MCF 10A (cell line): ENCODE results near the gene STK4. TPM values are rescaled to one million over a fixed set of nuclear protein-coding genes. Genes with fewer than 3 reads are reported as not detected.

Source experiments
- BruUV-seq: library from RNA; stranded (reverse); fragments of 400-500 nt; replicated peaks from 2 replicates; lab custom pipeline; 2021; lab: Mats Ljungman, UMichigan
- CTCF ChIA-PET: fragments of 300-600 bp; sonication (Branson Sonifier 250); formaldehyde crosslinking; extraction: SDS; loops from one replicate; lab custom pipeline; 2021; ENCODE audit warnings: antibody characterized with exemption, inconsistent platforms; lab: Yijun Ruan, JAX
- POLR2A ChIA-PET: fragments of 300-600, 350-650 bp; sonication (Branson Sonifier 250); formaldehyde crosslinking; extraction: SDS; loops from one replicate; lab custom pipeline; 2020; ENCODE audit warnings: antibody characterized with exemption, inconsistent platforms; lab: Yijun Ruan, JAX
- DNase-seq: peaks from one replicate; pipeline ENCODE4 v3.0.0-alpha.2; 2018; ENCODE audit not compliant: unreplicated experiment
- H3K27ac Mint-ChIP-seq: one replicate; pipeline ENCODE4 v1.8.0; 2022; ENCODE audit warnings: mild to moderate bottlenecking, low read depth, mixed read lengths; ENCODE audit not compliant: unreplicated experiment
- H3K27me3 Mint-ChIP-seq: one replicate; pipeline ENCODE4 v1.8.0; 2022; ENCODE audit warnings: mixed read lengths; ENCODE audit not compliant: insufficient read depth, unreplicated experiment
- H3K36me3 Mint-ChIP-seq: one replicate; pipeline ENCODE4 v1.8.0; 2022; ENCODE audit warnings: mild to moderate bottlenecking, moderate library complexity, mixed read lengths; ENCODE audit not compliant: insufficient read depth, unreplicated experiment
- H3K4me1 Mint-ChIP-seq: one replicate; pipeline ENCODE4 v1.8.0; 2022; ENCODE audit warnings: mixed read lengths; ENCODE audit not compliant: insufficient read depth, unreplicated experiment
- H3K4me3 Mint-ChIP-seq: one replicate; pipeline ENCODE4 v1.8.0; 2022; ENCODE audit warnings: mild to moderate bottlenecking, moderate library complexity, mixed read lengths; ENCODE audit not compliant: unreplicated experiment
- H3K9me3 Mint-ChIP-seq: one replicate; pipeline ENCODE4 v1.8.0; 2022; ENCODE audit warnings: mixed read lengths; ENCODE audit not compliant: unreplicated experiment
- intact Hi-C: fragments of 100-400 bp; cut with micrococcal nuclease; formaldehyde crosslinking; loops from 2 replicates; pipeline ENCODE4 v1.14.1; 2022
- total RNA-seq: library from RNA; stranded (reverse); gene quantifications from 2 replicates; pipeline ENCODE4 v1.2.3, GENCODE V29; 2022
- TF ChIP-seq, protein P1 (sequence below): fragments of 200-600 bp; IDR thresholded peaks from one replicate; pipeline ENCODE4 v1.8.0; 2022; ENCODE audit warnings: antibody characterized with exemption, mild to moderate bottlenecking; ENCODE audit not compliant: unreplicated experiment

The STK4 gene
- total RNA-seq, 1 experiment from 2014 or later: 47.7 TPM

DNA sequence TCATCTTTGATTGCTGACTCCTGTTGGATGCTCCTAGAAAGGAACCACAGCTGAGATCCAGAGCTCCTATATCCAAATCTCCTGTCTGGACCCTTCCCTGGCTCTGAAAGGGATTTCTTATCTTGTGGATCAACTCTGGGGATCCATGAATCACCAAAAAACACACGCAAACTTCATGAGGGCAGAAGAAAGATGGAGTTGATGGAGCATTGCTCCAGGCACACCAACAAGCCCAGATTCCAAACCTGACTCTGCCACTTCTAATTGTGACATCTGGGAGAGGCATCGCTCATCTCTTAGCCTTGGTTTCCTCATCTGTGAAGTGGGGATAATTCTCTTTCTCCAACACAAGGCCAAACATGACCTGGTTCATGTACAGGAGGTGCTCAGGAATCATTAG is 127.9 kb downstream of the STK4 start:
- ChIA-PET POLR2A (interaction anchor here (1.6 to 2.8 kb wide), 5 partner anchors 8 to 76 kb away, joined by 4 to 14 read pairs (median 5); no protein-coding TSS in a partner anchor), CTCF (interaction anchor here (0.5 to 12.0 kb wide), 16 partner anchors 8 to 408 kb away, joined by 3 to 247 read pairs (median 14); partner anchors contain the start of gene WFDC5)
- intact Hi-C loops: no loop called here
- no peaks in the 10 kb centered on the region for H3K9me3 Mint-ChIP-seq
- no peak overlapping the region for H3K4me3 Mint-ChIP-seq
- no peaks in the 10 kb centered on the region for H3K27me3 Mint-ChIP-seq
- no peak for DNase-seq
- no peaks in the 10 kb centered on the region for H3K4me1 Mint-ChIP-seq
- no peak overlapping the region for H3K27ac Mint-ChIP-seq
- peaks cover 5% of the 10 kb centered on the region for H3K36me3 Mint-ChIP-seq
- BruUV-seq: no TSS peak
- TF ChIP-seq, protein P1, sequence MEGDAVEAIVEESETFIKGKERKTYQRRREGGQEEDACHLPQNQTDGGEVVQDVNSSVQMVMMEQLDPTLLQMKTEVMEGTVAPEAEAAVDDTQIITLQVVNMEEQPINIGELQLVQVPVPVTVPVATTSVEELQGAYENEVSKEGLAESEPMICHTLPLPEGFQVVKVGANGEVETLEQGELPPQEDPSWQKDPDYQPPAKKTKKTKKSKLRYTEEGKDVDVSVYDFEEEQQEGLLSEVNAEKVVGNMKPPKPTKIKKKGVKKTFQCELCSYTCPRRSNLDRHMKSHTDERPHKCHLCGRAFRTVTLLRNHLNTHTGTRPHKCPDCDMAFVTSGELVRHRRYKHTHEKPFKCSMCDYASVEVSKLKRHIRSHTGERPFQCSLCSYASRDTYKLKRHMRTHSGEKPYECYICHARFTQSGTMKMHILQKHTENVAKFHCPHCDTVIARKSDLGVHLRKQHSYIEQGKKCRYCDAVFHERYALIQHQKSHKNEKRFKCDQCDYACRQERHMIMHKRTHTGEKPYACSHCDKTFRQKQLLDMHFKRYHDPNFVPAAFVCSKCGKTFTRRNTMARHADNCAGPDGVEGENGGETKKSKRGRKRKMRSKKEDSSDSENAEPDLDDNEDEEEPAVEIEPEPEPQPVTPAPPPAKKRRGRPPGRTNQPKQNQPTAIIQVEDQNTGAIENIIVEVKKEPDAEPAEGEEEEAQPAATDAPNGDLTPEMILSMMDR: no peak

DNA sequence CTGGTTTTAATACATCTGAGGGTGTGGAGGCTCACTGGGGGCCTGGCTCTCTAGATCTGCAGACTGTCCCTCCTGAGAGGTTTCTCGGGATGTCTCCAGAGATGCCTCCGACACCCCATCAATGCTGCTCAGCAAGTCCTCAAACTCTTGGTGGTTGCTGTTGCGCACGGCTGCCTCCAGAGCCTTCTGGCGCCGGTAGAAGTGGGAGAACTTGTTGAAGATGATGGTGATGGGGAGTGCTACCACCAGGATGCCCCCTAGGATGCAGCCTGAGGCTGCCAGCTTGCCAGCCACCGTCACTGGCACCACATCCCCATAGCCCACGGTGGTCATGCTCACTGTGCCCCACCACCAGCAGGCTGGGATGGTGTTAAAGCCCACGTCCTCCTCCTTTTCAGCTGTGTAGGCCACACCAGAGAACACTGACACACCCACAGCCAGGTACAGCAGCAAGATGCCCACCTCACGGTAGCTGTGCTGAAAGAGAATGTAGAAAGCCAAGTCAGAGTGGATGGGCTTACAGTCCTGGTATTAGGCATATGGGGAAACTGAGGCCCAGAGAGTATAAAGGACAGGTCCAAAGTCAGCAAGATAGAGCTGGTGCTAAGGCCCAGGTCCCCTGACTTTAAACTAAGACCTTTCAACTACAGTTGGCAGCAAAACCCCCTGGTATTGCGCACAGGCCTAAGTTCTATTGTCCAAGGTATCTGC is 128.7 kb downstream of the STK4 start:
- ChIA-PET CTCF (interaction anchor here (0.6 to 12.0 kb wide), 47 partner anchors 9 to 1837 kb away, joined by 3 to 247 read pairs (median 8); partner anchors contain the start of genes WFDC12, WFDC5 and YWHAB), POLR2A (interaction anchor here (0.6 to 3.2 kb wide), 15 partner anchors 9 to 196 kb away, joined by 3 to 32 read pairs (median 4); no protein-coding TSS in a partner anchor)
- Mint-ChIP-seq H3K4me1 (no peaks in the 10 kb centered on the region), H3K36me3 (peaks cover 5% of the 10 kb centered on the region), H3K27me3 (no peaks in the 10 kb centered on the region), H3K27ac (no peak overlapping the region), H3K9me3 (no peaks in the 10 kb centered on the region), H3K4me3 (no peak overlapping the region)
- TF ChIP-seq, protein P1: no peak
- intact Hi-C loops: loop anchor here (1.0 kb wide), 1 partner anchor 84 kb away; no protein-coding TSS in a partner anchor
- no TSS peak for BruUV-seq
- DNase-seq: no peak

DNA sequence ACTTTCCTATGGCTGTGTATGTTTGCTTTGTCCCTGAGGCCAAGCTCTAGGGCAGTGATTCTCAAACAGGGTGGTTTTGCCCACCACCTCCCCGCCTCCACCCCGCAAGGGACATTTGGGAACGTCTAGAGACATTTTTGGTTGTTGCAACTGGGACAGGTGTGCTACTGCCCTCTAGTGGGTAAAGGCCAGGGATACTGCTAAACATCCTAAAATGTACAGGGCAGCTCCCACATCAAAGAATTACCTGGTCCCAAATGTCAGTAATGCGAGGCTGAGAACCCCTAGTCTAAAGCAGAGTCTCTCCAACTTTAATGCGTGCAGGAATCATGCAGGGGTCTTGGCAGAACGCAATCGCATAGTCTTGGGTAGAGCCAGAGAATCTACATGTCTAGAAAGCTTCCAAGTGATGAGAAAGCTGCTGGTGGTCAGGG is 129.5 kb downstream of the STK4 start:
- intact Hi-C loops: loop anchor here (1.0 to 2.0 kb wide), 3 partner anchors 52 to 195 kb away; no protein-coding TSS in a partner anchor
- no peaks in the 10 kb centered on the region for H3K9me3 Mint-ChIP-seq
- TF ChIP-seq, protein P1: peak; percentile 72
- H3K4me1 Mint-ChIP-seq: no peaks in the 10 kb centered on the region
- no peaks in the 10 kb centered on the region for H3K27me3 Mint-ChIP-seq
- BruUV-seq: no TSS peak
- POLR2A ChIA-PET: interaction anchor here (0.6 to 3.2 kb wide), 16 partner anchors 9 to 195 kb away, joined by 3 to 32 read pairs (median 4); partner anchors contain the start of gene TOMM34
- no peak overlapping the region for H3K27ac Mint-ChIP-seq
- peaks cover 5% of the 10 kb centered on the region for H3K36me3 Mint-ChIP-seq
- CTCF ChIA-PET: interaction anchor here (0.5 to 12.0 kb wide), 58 partner anchors 10 to 676 kb away, joined by 3 to 247 read pairs (median 6); partner anchors contain the start of genes SLPI, WFDC12, WFDC5 and YWHAB
- peak; percentile 76 for DNase-seq
- no peak overlapping the region for H3K4me3 Mint-ChIP-seq

DNA sequence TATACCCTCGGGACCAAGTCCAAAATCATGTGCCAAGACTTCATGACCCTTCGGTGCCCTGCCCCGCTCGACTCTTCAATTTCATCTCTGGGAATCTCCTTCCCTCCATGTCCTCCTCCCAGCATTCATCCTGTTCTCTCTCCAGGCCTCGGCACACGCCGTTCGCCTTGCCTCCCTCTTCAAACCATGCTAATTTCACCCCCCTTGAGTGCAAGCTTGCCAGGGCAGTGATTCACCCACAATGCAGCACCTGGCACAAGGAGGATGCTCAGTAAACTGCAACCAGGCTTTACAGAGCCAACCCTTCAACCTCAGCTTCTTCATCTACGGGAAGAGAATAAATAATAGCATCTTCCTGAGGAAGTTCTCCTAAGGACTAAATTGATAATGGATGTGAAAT is 130.5 kb downstream of the STK4 start:
- Mint-ChIP-seq H3K36me3 (peaks cover 5% of the 10 kb centered on the region), H3K4me1 (no peaks in the 10 kb centered on the region), H3K9me3 (no peaks in the 10 kb centered on the region), H3K4me3 (no peak overlapping the region), H3K27ac (no peak overlapping the region), H3K27me3 (no peaks in the 10 kb centered on the region)
- intact Hi-C loops: loop anchor here (1.0 to 2.0 kb wide), 2 partner anchors 52 to 194 kb away; no protein-coding TSS in a partner anchor
- no TSS peak for BruUV-seq
- ChIA-PET CTCF (interaction anchor here (0.6 to 12.0 kb wide), 55 partner anchors 11 to 683 kb away, joined by 3 to 247 read pairs (median 5); partner anchors contain the start of genes SLPI, TOMM34, WFDC12 and WFDC5), POLR2A (interaction anchor here (0.9 to 3.2 kb wide), 9 partner anchors 26 to 194 kb away, joined by 3 to 32 read pairs (median 6); partner anchors contain the start of gene TOMM34)
- TF ChIP-seq, protein P1: no peak
- no peak for DNase-seq
